Glutamatergic neuron (in vitro differentiated cells): ENCODE results near the gene RCAN3. TPM values are rescaled to one million over a fixed set of nuclear protein-coding genes. Genes with fewer than 3 reads are reported as not detected.
A peak's percentile ranks its signal among the peaks of the same experiment; 100 is the strongest.

Experiments used
- DNase-seq: peaks from one replicate; pipeline ENCODE4 v3.0.0; 2022
- H3K27ac Mint-ChIP-seq: one replicate; pipeline ENCODE4 v1.8.0; 2020; ENCODE audit warnings: mild to moderate bottlenecking, mixed read lengths, inconsistent platforms; ENCODE audit not compliant: unreplicated experiment
- H3K27me3 Mint-ChIP-seq: one replicate; pipeline ENCODE4 v1.8.0; 2020; ENCODE audit warnings: mild to moderate bottlenecking, moderate library complexity, mixed read lengths, inconsistent platforms; ENCODE audit not compliant: unreplicated experiment
- H3K36me3 Mint-ChIP-seq: one replicate; pipeline ENCODE4 v1.8.0; 2020; ENCODE audit warnings: mild to moderate bottlenecking, mixed read lengths, inconsistent platforms; ENCODE audit not compliant: unreplicated experiment
- H3K4me1 Mint-ChIP-seq: one replicate; pipeline ENCODE4 v1.8.0; 2020; ENCODE audit warnings: mild to moderate bottlenecking, low read depth, mixed read lengths, inconsistent platforms; ENCODE audit not compliant: unreplicated experiment
- H3K4me3 Mint-ChIP-seq: one replicate; pipeline ENCODE4 v1.8.0; 2020; ENCODE audit warnings: mild to moderate bottlenecking, mixed read lengths, inconsistent platforms; ENCODE audit not compliant: unreplicated experiment
- H3K9me3 Mint-ChIP-seq: one replicate; pipeline ENCODE4 v1.8.0; 2020; ENCODE audit warnings: mild to moderate bottlenecking, moderate library complexity, mixed read lengths, inconsistent platforms; ENCODE audit not compliant: unreplicated experiment
- CTCF ChIP-seq: fragments of 200-600 bp; sonication (generic); IDR thresholded peaks from one replicate; pipeline ENCODE4 v1.5.0; 2021; ENCODE audit not compliant: partially characterized antibody, unreplicated experiment
- total RNA-seq: library from RNA; stranded (reverse); fragmentation: NEBNext Ultra II Directional; extraction: Animal tissue kit (Norgen Biotek cat#: 25700); gene quantifications from one replicate; pipeline ENCODE4 v1.2.1, GENCODE V29; 2021; ENCODE audit not compliant: unreplicated experiment

RCAN3 gene
- total RNA-seq, 1 donor from 2014 or later, result 21.8 TPM

- Mint-ChIP-seq H3K9me3 (no peaks in the 10 kb centered on the region), H3K4me1 (no peaks in the 10 kb centered on the region), H3K27me3 (no peaks in the 10 kb centered on the region), H3K36me3 (no peaks in the 10 kb centered on the region), H3K4me3 (no peak overlapping the region), H3K27ac (no peak overlapping the region)
- TF ChIP-seq CTCF, result no peak
- DNase-seq, result no peak
These were observed 62.1 kb downstream of the RCAN3 start for GRCh38 chr1:24564695-24565094.

- H3K27me3 Mint-ChIP-seq, result no peaks in the 10 kb centered on the region
- no peaks in the 10 kb centered on the region for H3K36me3 Mint-ChIP-seq
- TF ChIP-seq CTCF, result no peak
- no peak overlapping the region for H3K4me3 Mint-ChIP-seq
- H3K4me1 Mint-ChIP-seq, result no peaks in the 10 kb centered on the region
- H3K27ac Mint-ChIP-seq, result no peak overlapping the region
- no peaks in the 10 kb centered on the region for H3K9me3 Mint-ChIP-seq
- peak; percentile 3 for DNase-seq
These were observed 63.7 kb downstream of the RCAN3 start for GRCh38 chr1:24566236-24566867.

- Mint-ChIP-seq H3K4me1 (no peaks in the 10 kb centered on the region), H3K9me3 (no peaks in the 10 kb centered on the region), H3K27me3 (no peaks in the 10 kb centered on the region), H3K4me3 (no peak overlapping the region), H3K27ac (no peak overlapping the region), H3K36me3 (no peaks in the 10 kb centered on the region)
- TF ChIP-seq CTCF, result no peak
- peak; percentile 12 for DNase-seq
These were observed 65.3 kb downstream of the RCAN3 start for GRCh38 chr1:24567792-24568388.

- H3K9me3 Mint-ChIP-seq, result no peaks in the 10 kb centered on the region
These were observed 65.8 kb downstream of the RCAN3 start for GRCh38 chr1:24568475-24568874.

More at GRCh38 chr1:24568475-24568874, 65.8 kb downstream of the RCAN3 start:
- Mint-ChIP-seq H3K4me1 (no peaks in the 10 kb centered on the region), H3K4me3 (no peak overlapping the region), H3K27me3 (no peaks in the 10 kb centered on the region), H3K36me3 (no peaks in the 10 kb centered on the region), H3K27ac (no peak overlapping the region)
- DNase-seq, result no peak
- no peak for TF ChIP-seq CTCF
